ENCODE data around the gene PDE2A. TPM values are rescaled to one million over a fixed set of nuclear protein-coding genes. Genes with fewer than 3 reads are reported as not detected.

PDE2A gene
- total and polyA plus RNA-seq, 7 donors, result 6.0 to 20.1 (median 8.8) TPM

DNA sequence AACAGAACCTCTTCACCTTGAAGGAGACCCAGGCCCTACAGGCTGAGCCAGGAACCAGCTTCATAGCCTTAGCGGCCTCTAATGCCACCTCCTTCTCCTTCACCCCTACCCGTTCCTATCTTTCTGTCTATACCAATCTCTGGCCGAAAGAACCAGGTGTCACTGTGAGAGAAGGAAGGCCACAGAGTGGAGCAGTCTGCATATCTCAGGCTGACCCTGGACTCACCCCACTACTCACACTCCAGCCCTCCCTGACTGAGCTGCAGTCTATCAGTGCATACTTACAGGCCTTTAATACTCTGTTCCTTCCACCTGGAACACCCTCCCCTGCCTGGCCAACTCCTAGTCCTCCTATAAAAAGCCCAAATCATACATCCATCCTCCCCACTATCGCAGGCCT is 45.3 kb upstream of the PDE2A start:
- intact Hi-C loops (cut with DNase I), result no loop called here
- no peak for TF ChIP-seq CTCF (IDR thresholded peaks at IDR 0.05)
- WGBS, 3 donors, result 71 to 79% (median 76%) methylated on average over 4 of the region's 4 CpGs
- DNase-seq (peak in 1 of 2 donors; percentile 8), ATAC-seq (no peak)
- Histone ChIP-seq H3K27me3 (ENCODE audit: insufficient read depth in 3 of 3, low read length in 2 of 3) (no peaks in the 10 kb centered on the region), H3K36me3 (ENCODE audit: insufficient read depth in 1 of 2, low read depth in 1 of 2) (no peaks in the 10 kb centered on the region), H3K27ac (peak overlapping the region; percentile 89), H3K4me3 (peak overlapping the region; percentile 76), H3K4me1 (peaks cover 49% of the 10 kb centered on the region), H3K9me3 (no peaks in the 10 kb centered on the region)

GRCh38 chr11:72719144-72719543 is 44.9 kb upstream of the PDE2A start:
- Histone ChIP-seq H3K27me3 (ENCODE audit: insufficient read depth in 3 of 3, low read length in 2 of 3) (no peaks in the 10 kb centered on the region), H3K4me3 (peak overlapping the region; percentile 76), H3K27ac (peak overlapping the region; percentile 89), H3K9me3 (no peaks in the 10 kb centered on the region), H3K36me3 (ENCODE audit: insufficient read depth in 1 of 2, low read depth in 1 of 2) (no peaks in the 10 kb centered on the region), H3K4me1 (peaks cover 49% of the 10 kb centered on the region)
- intact Hi-C loops (cut with DNase I), result no loop called here
- ATAC-seq (peak; percentile 65 to 77 (median 74)), DNase-seq (peak in 1 of 2 donors; percentile 71)
- WGBS, 3 donors, result 7 to 13% (median 12%) methylated on average over 2 of the region's 2 CpGs
- no peak for TF ChIP-seq CTCF (IDR thresholded peaks at IDR 0.05)

- TF ChIP-seq CTCF (IDR thresholded peaks at IDR 0.05), result no peak
- peak in 1 of 2 donors; percentile 41 for DNase-seq
- Histone ChIP-seq H3K9me3 (no peaks in the 10 kb centered on the region), H3K27ac (no peak overlapping the region), H3K27me3 (ENCODE audit: insufficient read depth in 3 of 3, low read length in 2 of 3) (no peaks in the 10 kb centered on the region), H3K4me1 (peaks cover 49% of the 10 kb centered on the region), H3K36me3 (ENCODE audit: insufficient read depth in 1 of 2, low read depth in 1 of 2) (no peaks in the 10 kb centered on the region), H3K4me3 (peak overlapping the region; percentile 23)
- WGBS, 3 donors, result 76 to 80% (median 80%) methylated on average over 7 to 9 of the region's 9 CpGs
- no peak for ATAC-seq
- intact Hi-C loops (cut with DNase I), result no loop called here
Observed at GRCh38 chr11:72718101-72718501, 43.9 kb upstream of the PDE2A start.

DNA sequence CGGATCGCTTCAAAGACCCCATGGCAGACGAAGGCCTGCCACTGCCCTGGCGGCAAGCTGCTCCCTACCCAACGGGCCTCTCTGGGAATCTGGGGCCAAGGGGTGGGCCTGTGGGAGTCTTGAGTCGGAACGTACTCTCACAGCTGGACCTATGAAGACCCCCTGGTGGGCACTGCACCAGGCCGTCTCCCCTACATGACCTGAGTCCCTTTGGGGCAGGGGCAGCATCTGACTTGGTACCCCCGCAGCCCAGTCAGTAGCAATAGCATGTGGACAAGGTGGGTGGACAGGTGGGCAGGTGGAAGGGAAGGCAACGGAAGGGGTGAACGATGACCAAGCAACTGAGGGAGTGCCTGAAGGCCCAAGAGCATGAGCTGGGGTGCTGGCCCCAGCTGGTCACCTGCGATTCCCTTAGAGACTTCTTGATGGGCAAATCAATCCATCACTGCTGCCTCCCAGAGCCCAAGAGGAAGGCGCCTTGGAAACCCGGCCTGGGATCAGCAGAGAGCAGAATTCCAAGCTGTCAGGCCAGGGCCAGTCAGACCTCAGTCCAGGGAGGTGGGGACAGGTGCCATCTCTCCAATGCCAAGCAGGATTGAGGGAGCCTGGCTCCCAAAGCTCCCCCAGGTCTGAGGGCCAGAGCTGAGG is 42.7 kb upstream of the PDE2A start:
- H3K4me3 ChIP-seq, result no peak overlapping the region
- no peak for TF ChIP-seq CTCF (IDR thresholded peaks at IDR 0.05)
- no peaks in the 10 kb centered on the region for H3K27me3 ChIP-seq (ENCODE audit: insufficient read depth in 3 of 3, low read length in 2 of 3)
- peaks cover 0 to under 1% of the 10 kb centered on the region in 2 donors for H3K36me3 ChIP-seq (ENCODE audit: insufficient read depth in 1 of 2, low read depth in 1 of 2)
- WGBS, 3 donors, result 82 to 87% (median 87%) methylated on average over 14 of the region's 14 CpGs
- H3K27ac ChIP-seq, result no peak overlapping the region
- H3K9me3 ChIP-seq, result no peaks in the 10 kb centered on the region
- peak in 1 of 2 donors; percentile 52 for DNase-seq
- intact Hi-C loops (cut with DNase I), result no loop called here
- peaks cover 42% of the 10 kb centered on the region for H3K4me1 ChIP-seq
- ATAC-seq, result no peak

DNA sequence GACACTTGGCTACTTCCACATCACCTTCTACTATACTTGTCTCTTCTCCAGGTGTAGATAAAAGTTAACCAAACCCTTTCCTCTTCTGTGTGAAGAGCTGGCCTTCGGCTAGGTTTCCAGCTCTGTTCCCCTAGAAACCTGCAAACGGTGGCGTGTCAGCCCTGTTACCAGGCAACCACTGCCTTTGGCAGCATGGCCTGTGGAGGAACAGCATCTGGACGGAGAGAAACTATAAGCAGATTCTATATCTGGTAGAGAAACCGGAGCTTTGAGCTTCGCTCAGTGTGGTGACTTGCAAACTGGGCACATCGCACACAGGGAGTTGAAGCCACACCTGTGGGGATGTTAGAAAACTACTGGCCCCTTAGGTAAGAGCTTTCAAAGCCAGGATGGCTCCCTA is 42.1 kb upstream of the PDE2A start:
- no peak for TF ChIP-seq CTCF (IDR thresholded peaks at IDR 0.05)
- Histone ChIP-seq H3K27me3 (ENCODE audit: insufficient read depth in 3 of 3, low read length in 2 of 3) (no peaks in the 10 kb centered on the region), H3K36me3 (ENCODE audit: insufficient read depth in 1 of 2, low read depth in 1 of 2) (peaks cover 0 to 7% of the 10 kb centered on the region in 2 donors), H3K4me1 (peaks cover 41% of the 10 kb centered on the region), H3K4me3 (no peak overlapping the region), H3K27ac (no peak overlapping the region), H3K9me3 (no peaks in the 10 kb centered on the region)
- 38 to 55% (median 41%) methylated on average over 7 of the region's 7 CpGs for WGBS, 3 donors
- intact Hi-C loops (cut with DNase I), result no loop called here
- DNase-seq (peak in 1 of 2 donors; percentile 30), ATAC-seq (no peak)

Data from psoas muscle (tissue), 8 donors.